ENCODE data around the gene CEP170. TPM values are rescaled to one million over a fixed set of nuclear protein-coding genes. Genes with fewer than 3 reads are reported as not detected.
"Not testable (repeated sequence)": the region's sequence is repeated elsewhere in the genome, so short reads cannot be mapped to it uniquely, and the experiment has no call there.

Gene CEP170
- total RNA-seq, 2 experiments from 2014 or later = 24.3 to 26.9 TPM

GRCh38 chr1:243118601-243119322, 136.3 kb downstream of the CEP170 start:
- not testable (repeated sequence) for H3K4me3 Mint-ChIP-seq, ATAC-seq

DNA sequence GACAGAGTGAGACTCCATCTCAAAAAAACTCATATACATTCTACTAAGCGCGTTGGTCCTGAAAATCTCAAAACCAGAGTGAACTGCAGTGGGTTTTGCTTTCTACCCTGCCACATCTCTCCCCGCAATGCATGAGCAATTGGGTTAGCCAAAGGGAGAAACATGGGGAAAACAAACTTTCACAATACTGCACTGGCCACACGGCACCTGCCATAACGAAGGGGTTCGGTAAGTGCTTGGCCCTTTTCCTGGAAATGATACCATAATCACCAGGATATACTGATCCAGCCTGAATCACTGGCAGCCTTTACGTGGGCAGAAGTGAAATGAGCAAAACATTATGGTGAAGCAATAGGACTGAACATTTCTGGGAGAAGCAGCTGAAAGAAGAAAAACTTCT, 138.9 kb downstream of the CEP170 start:
- H3K27ac Mint-ChIP-seq; H3K9me3 Mint-ChIP-seq (ENCODE audit: insufficient read depth); ATAC-seq; H3K27me3 Mint-ChIP-seq (ENCODE audit: low read depth); DNase-seq; H3K4me3 Mint-ChIP-seq; POLR2A ChIA-PET; H3K36me3 Mint-ChIP-seq (ENCODE audit: low read depth); CTCF ChIA-PET: not testable (repeated sequence)
- H3K4me1 Mint-ChIP-seq (ENCODE audit: low read depth) = peaks cover 11% of the 10 kb centered on the region

More at GRCh38 chr1:243118601-243119322, 136.3 kb downstream of the CEP170 start:
- CTCF ChIA-PET; H3K27ac Mint-ChIP-seq; DNase-seq; H3K9me3 Mint-ChIP-seq (ENCODE audit: insufficient read depth); POLR2A ChIA-PET; H3K36me3 Mint-ChIP-seq (ENCODE audit: low read depth); H3K27me3 Mint-ChIP-seq (ENCODE audit: low read depth): not testable (repeated sequence)
- H3K4me1 Mint-ChIP-seq (ENCODE audit: low read depth) = peaks cover 23% of the 10 kb centered on the region

- H3K4me3 Mint-ChIP-seq; H3K9me3 Mint-ChIP-seq (ENCODE audit: insufficient read depth); POLR2A ChIA-PET; H3K36me3 Mint-ChIP-seq (ENCODE audit: low read depth); H3K27ac Mint-ChIP-seq; H3K27me3 Mint-ChIP-seq (ENCODE audit: low read depth); DNase-seq; CTCF ChIA-PET; ATAC-seq: not testable (repeated sequence)
- peaks cover 11% of the 10 kb centered on the region for H3K4me1 Mint-ChIP-seq (ENCODE audit: low read depth)
Measured at GRCh38 chr1:243114769-243115168, 140.3 kb downstream of the CEP170 start.

DNA sequence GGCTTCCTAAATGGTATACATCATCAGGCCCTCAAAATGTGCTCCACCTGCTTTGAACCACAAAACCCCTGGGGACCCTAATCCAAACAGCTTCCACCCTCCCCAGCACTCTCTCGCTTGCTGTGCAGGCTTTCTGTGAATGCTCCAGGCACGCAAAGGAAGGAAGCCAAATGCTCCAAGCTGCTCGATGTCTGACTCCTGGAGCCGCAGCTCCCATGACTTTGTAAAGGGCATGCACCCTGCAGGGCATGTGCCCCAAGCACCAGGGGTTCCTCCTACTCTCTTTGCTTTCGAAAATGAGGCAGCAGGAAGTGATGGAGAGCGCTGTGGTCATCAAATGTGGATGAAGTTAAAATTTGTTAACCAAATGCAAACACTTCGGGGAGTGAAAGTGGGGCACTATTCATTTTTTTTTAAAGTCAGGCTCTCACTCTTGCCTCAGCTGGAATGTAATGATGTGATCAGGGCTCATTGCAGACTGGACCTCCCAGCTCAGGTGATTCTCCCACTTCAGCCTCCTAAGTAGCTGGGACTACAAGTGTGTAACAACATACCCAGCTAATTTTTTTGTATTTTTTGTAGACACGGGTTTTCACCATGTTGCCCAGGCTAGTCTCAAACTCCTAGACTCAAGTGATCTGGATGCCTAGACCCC, 140.9 kb downstream of the CEP170 start:
- H3K9me3 Mint-ChIP-seq (ENCODE audit: insufficient read depth); H3K27ac Mint-ChIP-seq; H3K36me3 Mint-ChIP-seq (ENCODE audit: low read depth); H3K27me3 Mint-ChIP-seq (ENCODE audit: low read depth); H3K4me3 Mint-ChIP-seq; CTCF ChIA-PET; POLR2A ChIA-PET: not testable (repeated sequence)
- peaks cover 11% of the 10 kb centered on the region for H3K4me1 Mint-ChIP-seq (ENCODE audit: low read depth)
- DNase-seq = peak; percentile 34
- peak; percentile 51 for ATAC-seq

GRCh38 chr1:243107171-243107570, 147.9 kb downstream of the CEP170 start:
- H3K27me3 Mint-ChIP-seq (ENCODE audit: low read depth); POLR2A ChIA-PET; H3K4me1 Mint-ChIP-seq (ENCODE audit: low read depth); H3K27ac Mint-ChIP-seq; CTCF ChIA-PET; H3K9me3 Mint-ChIP-seq (ENCODE audit: insufficient read depth); DNase-seq; H3K4me3 Mint-ChIP-seq; H3K36me3 Mint-ChIP-seq (ENCODE audit: low read depth); ATAC-seq: not testable (repeated sequence)

GRCh38 chr1:243105652-243106332, 149.3 kb downstream of the CEP170 start:
- POLR2A ChIA-PET; H3K36me3 Mint-ChIP-seq (ENCODE audit: low read depth); H3K4me3 Mint-ChIP-seq; H3K4me1 Mint-ChIP-seq (ENCODE audit: low read depth); H3K27ac Mint-ChIP-seq; H3K9me3 Mint-ChIP-seq (ENCODE audit: insufficient read depth); DNase-seq; ATAC-seq; CTCF ChIA-PET; H3K27me3 Mint-ChIP-seq (ENCODE audit: low read depth): not testable (repeated sequence)

GRCh38 chr1:243105104-243105503, 150.0 kb downstream of the CEP170 start:
- DNase-seq; CTCF ChIA-PET; H3K27ac Mint-ChIP-seq; H3K36me3 Mint-ChIP-seq (ENCODE audit: low read depth); H3K27me3 Mint-ChIP-seq (ENCODE audit: low read depth); H3K9me3 Mint-ChIP-seq (ENCODE audit: insufficient read depth); POLR2A ChIA-PET; H3K4me1 Mint-ChIP-seq (ENCODE audit: low read depth); ATAC-seq; H3K4me3 Mint-ChIP-seq: not testable (repeated sequence)

- DNase-seq; H3K27ac Mint-ChIP-seq; CTCF ChIA-PET; POLR2A ChIA-PET; ATAC-seq; H3K9me3 Mint-ChIP-seq (ENCODE audit: insufficient read depth); H3K4me3 Mint-ChIP-seq; H3K36me3 Mint-ChIP-seq (ENCODE audit: low read depth); H3K4me1 Mint-ChIP-seq (ENCODE audit: low read depth); H3K27me3 Mint-ChIP-seq (ENCODE audit: low read depth): not testable (repeated sequence)
Measured at GRCh38 chr1:243104452-243104851, 150.6 kb downstream of the CEP170 start.

DNA sequence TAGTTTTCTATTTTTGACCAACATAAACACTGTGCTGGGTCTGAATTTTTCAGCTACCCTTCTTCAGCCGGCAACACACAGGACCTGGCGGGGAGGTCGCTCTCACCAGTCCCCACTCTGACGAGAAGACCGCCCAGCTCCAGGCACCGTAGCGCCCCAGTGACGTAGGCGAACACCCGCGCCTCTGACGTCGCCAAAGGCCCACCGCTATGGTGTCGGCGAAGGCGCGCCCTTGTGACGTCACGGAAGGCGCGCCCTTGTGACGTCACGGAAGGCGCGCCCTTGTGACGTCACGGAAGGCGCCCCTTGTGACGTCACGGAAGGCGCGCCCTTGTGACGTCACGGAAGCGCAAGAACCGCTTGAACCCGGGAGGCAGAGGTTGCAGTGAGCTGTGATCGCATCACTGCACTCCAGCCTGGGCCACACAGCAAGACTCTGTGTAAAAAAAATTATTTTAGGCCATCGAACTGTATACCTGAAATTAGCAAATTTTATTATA, 153.5 kb downstream of the CEP170 start:
- peak; percentile 68 for DNase-seq
- peak; percentile 86 for ATAC-seq
- H3K36me3 Mint-ChIP-seq (ENCODE audit: low read depth); POLR2A ChIA-PET; H3K27me3 Mint-ChIP-seq (ENCODE audit: low read depth); H3K9me3 Mint-ChIP-seq (ENCODE audit: insufficient read depth); H3K4me1 Mint-ChIP-seq (ENCODE audit: low read depth): not testable (repeated sequence)
- CTCF ChIA-PET = interaction anchor here (1.1 kb wide), 1 partner anchor 154 kb away, joined by 3 read pairs; the partner anchor contains the start of genes CEP170 and SDCCAG8
- peak overlapping the region; percentile 73 for H3K4me3 Mint-ChIP-seq
- H3K27ac Mint-ChIP-seq = peak overlapping the region; percentile 88

DNA sequence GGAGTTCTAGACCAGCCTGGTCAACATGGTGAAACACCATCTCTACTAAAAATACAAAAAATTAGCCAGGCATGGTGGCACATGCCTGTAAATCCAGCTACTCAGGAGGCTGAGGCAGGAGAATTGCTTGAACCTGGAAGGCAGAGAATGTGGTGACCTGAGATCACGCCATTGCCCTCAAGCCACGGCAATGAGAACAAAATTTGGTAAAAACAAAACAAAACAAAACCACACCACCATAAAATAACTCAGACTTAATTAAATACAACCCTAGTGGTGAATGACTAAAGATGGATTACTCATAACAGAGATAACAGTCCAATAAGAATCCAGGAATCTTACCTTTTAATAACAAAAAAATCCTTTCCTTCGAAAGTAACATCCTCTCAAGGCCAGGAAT, 167.7 kb downstream of the CEP170 start:
- CTCF ChIA-PET; H3K36me3 Mint-ChIP-seq (ENCODE audit: low read depth); DNase-seq; H3K27me3 Mint-ChIP-seq (ENCODE audit: low read depth); POLR2A ChIA-PET; ATAC-seq; H3K4me3 Mint-ChIP-seq; H3K9me3 Mint-ChIP-seq (ENCODE audit: insufficient read depth); H3K27ac Mint-ChIP-seq; H3K4me1 Mint-ChIP-seq (ENCODE audit: low read depth): not testable (repeated sequence)

All from activated CD8-positive, alpha-beta T cell treated with anti-CD3 and anti-CD28 coated beads, Interleukin-2, amount 10 ng/mL, durations not matched to agents 7 days and 5 days (primary cell).